GM19397 (cell line): ENCODE data around the gene FAM43B.
"Not testable (repeated sequence)": the region's sequence is repeated elsewhere in the genome, so short reads cannot be mapped to it uniquely, and the experiment has no call there.

Experiments used
- ATAC-seq: cut with Tn5 transposase; IDR thresholded peaks from one replicate; pipeline ENCODE4 v1.9.1; 2021; ENCODE audit warnings: mild to moderate bottlenecking, moderate library complexity; ENCODE audit not compliant: unreplicated experiment

Gene FAM43B, protein sequence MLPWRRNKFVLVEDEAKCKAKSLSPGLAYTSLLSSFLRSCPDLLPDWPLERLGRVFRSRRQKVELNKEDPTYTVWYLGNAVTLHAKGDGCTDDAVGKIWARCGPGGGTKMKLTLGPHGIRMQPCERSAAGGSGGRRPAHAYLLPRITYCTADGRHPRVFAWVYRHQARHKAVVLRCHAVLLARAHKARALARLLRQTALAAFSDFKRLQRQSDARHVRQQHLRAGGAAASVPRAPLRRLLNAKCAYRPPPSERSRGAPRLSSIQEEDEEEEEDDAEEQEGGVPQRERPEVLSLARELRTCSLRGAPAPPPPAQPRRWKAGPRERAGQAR

DNA sequence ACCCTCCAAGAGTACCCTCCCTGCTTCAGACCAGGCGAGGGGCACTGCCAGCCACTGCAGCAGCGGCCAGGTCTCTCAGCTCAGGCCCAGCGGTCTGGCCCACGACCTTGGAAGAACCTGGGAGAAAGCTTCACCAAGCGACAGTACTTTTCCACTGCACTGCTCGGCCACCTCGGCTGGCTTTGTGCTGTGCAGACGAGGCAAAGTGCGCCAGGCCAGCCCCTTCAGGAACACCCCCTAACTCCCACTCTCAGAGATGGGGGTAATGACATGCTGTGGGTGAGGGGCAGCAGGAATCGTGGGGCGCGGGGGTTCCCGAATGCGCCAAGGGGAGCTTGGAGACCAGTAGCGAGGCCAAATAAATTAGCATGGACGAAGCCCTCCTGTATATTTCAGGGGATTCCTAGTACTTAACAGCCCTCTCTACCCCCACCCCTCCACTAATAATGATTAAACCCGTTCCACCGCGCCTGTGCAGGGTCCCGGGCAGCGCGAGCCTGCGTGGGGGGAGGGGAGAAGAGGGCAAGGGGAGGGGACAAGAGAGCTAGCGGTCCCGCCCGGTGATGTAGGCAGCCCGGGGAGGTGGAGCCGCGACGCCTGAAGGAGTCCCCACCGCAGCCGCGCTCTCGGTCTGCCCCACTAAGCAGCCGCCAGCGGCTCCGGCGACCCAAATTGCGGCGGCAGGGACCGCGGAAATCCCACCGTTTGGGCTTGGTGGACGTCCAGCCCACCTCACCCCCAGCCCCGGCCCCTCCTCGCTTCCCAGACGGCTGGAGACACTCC is at the start of gene FAM43B:
Gene FAM43B, plus strand, starts transcription at position 629 of the 783 bp plus-strand sequence. CDS start 401 bp downstream, outside the sequence.
- ATAC-seq = no peak

DNA sequence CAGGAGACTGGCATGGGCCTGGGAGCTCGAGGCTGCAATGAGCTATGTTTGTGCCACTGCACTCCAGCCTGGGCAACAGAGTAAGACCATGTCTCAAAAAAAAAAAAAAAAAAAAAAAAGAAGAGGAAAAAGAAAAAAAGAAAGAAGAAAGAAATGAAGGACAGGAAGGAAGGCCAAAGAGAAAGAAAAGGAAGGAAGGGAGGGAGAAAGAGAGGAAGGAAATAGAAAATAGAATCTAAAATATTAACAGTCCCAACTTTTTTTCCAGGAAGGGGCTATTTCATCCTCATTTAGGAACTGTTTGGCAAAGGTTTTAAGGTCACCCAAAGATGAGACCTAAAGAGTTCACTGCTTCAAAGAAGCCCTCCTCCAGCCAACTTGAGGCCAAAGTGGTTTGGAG is 46.9 kb upstream of the FAM43B start:
- no peak for ATAC-seq

DNA sequence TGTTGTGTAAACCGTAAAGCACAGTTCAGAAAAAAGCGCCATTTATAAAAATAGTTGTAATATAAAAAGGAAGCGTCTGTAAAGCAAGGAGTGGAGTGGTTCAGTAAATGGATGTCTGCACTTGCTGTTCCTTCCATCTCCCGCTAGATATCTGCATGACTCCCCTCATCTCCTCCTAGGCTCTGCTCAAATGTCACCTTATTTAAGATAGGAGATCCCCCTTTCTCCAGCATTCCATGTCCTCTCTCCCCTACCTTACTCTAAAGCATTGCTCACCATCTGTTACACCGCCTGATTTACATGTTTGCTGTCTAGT is 45.2 kb upstream of the FAM43B start:
- ATAC-seq = no peak

DNA sequence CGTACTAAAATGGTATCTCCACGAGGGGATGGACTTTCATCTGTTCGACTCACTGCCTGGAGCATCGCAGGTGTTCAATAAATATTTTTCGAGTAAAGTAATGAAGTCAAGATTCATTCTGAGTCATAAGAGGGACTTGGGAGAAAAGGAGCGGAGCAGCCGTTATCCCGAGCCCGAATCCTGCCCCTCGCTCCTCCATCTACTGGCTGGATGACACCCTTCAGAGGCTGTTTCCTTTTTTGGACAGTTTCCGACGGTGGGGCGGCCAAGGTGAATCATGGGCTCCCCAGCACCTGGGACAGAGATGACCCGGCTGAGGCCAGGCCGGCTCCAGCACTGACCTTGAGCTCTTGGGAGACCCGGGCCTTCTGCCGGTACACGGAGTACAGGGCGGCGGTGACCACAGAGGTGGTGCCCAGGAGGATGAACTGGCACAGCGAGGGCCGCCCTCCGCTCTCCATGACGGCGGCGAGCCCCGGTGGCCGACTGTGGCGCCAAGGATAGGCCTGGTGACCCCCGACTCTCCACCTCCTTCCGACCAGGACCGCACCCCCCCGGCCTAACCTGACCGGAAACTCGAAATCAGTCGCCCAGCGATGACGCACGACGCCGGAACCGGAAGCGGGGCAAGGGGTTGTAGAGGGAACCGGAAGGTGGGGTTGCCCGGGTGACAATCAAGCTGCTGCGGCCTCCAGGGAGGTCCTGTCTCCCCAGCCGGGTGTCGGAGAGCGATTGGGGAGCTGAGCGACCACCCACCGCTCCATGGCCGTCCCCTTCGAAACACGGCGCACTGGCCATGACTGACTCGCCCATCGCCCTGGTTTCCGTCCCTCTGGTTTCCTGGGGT is 44.6 kb upstream of the FAM43B start, which contains the start of gene MUL1:
Gene MUL1, minus strand, starts transcription at position 588 of the 847 bp plus-strand sequence. Its CDS starts 127 bp downstream, at position 461.
- peak; percentile 91 for ATAC-seq

DNA sequence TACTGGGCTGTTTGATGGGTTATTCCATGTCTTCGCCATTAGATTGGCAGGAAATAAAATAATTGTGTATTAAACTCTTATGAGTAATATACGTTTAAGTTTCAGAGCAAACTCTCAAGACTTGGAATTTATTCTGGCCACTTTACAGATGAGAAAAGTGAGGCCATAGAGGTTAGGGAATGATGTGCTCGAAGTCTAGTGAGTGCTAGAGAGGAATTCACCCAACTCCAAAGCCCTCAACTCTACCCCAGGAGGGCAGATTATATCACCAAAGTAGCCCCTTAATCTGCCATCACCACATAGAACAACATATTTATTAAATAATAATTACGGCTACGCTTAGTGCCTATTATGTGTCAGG is 44.0 kb upstream of the FAM43B start:
- no peak for ATAC-seq

DNA sequence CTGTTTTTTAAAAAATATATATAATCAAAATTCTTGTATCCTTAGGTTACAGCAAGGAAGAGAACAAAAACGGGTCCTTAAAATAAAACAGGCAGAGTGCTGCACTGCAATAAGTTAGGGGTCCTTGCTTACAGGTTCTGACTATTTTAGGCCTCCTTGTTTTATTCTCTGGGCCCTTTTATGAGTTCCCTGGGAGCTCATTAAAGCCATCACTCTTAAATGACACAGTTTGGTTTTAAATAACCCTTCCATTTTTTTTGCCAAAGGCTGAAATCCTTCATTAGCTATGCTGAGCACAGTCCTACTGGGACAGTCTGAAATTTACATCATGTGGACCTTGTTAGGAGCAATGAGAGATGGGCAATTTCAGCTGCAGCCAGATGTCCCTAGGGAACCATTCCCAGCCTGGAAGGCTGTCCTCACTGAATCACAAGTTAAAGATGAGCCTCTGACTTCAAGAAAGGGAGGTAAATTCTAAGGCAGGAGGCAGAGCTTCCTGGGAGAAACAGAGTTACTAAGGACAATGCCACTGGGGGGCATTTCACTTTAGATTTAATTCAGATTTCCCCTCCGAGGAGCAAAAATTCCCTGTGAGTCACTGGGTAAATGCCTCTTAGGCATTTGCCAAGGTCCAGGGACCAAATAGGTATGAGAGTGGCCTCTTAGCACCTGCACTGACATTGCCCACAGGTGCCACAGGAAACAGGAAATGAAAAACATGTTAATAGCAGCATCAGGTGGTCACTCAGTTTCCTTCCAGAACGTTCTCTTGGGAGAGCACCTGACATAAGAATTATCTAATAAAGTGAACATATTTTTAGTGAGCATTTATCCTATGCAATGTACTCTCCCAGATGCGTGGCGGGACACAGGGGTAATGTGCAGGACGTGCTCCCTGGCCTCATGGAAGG is 40.6 kb upstream of the FAM43B start:
- no peak for ATAC-seq

DNA sequence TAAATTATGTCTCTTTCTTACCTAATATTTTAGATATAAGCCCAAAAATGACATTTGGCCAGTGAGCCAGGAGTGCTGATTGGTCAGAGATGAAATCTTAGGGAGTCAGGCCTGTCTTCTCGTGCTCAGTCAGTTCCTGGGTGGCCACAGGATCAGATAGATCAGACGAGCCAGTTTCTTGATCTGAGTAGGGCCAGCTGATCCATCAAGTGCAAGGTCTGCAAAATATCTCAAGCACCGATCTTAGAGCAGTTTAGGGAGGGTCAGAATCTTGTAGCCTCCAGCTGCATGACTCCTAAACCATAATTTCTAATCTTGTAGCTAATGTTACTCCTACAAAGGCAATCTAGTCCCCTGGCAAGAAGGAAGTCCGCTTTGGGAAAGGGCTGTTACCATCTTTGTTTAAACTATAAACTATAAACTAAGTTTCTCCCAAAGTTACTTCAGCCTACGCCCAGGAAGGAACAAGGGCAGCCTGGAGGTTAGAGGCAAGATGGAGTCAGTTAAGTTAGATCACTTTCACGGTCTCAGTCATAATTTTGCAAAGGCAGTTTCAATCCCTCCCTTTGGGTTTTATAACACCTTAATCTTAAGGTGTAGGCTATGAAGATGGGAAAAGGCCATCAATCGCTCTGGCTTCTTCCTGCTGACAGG is 32.6 kb upstream of the FAM43B start:
- not testable (repeated sequence) for ATAC-seq

DNA sequence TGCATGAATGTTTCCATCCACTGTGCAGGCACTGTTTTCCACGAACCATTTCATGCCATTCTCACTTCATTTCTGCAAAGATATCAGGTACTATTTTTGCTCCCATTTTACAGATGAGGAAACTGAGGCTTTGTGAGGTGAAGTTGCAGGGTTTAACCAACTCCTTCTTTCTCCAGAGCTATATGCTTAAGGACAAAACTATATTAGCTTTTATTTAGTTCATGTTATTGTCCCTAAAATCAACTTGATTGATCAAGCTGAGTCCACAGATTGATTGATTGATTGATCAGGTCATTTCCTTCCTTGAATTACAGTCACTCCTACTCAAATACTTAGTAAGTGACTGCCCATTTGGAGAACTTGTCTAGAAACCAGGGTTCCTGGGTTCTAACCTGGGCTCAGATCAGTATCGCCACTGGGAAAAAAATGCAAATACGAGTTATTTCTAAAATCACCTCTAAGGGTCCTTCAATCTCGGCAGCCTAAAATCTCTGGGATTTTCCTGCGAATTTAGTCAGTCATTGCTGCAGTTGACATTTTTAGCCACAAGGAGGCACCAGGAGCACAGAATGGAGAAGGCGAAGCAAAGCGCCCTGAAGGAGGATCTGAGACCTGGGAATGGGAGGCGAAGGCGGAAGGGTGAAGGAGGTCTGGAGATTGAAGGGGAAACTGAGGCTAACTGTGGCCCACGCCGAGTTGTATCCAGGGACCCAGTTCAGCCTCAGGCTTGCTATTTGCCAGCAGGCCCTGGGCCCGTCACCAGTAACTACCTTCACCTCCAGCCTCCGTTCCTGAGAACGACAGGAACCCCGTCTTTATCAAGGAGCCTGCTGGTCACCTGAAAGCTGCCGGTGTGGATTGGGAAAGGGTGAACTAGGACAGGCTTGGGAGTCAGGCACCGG is 30.2 kb upstream of the FAM43B start:
- no peak for ATAC-seq

DNA sequence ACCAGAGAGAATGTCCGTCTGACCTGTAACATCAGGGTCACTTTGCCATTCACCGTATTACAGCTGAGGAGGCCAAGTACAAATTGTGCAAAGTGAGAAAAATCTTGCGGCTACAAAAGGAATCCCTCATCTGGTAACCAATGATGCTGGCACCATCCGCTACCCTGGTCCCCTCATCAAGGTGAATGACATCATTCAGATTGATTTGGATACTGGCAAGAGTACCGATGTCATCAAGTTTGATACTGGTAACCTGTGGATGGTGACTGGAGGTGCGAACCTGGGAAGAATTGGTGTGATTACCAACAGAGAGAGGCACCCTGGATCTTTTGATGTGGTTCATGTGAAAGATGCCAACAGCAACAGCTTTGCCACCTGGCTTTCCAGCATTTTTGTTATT is 26.1 kb upstream of the FAM43B start:
- ATAC-seq = no peak

DNA sequence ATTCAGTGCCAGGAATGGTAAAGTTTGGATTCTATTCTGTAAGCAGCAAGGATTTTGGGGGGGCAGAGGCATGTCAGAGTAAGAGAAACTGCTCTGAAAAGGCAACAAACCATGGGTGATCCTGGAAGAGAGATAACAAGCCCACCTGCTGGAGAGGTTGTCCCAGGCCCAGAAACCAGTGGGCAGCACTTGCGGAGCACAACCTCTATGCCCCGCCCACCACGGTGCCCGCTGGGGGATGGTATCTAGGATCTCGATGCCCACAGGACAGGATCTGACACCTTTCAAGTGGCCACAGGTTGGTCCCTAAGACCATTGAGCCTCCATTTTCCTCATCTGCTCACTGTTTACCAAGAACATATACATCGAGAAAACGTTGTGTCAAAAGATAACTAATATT is 24.2 kb upstream of the FAM43B start:
- ATAC-seq = no peak

DNA sequence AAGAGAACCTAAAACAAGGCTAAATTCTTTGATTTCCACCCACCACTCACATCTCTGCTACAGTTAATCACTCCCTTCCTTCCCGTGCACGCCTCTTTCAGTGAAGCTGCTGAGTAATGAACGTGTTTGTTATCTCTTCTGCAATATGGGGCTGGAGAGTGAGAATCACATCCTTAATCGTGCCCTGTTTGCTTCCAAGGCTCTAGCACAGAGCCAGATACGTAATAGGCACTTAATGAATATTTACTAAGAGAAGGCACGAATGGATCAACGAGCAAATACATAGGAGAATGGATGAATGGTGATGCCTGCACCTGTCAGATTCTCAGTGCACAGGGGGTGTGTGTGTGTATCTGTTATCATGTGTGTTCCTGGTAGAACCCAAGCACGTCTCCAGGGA is 22.1 kb upstream of the FAM43B start:
- no peak for ATAC-seq

DNA sequence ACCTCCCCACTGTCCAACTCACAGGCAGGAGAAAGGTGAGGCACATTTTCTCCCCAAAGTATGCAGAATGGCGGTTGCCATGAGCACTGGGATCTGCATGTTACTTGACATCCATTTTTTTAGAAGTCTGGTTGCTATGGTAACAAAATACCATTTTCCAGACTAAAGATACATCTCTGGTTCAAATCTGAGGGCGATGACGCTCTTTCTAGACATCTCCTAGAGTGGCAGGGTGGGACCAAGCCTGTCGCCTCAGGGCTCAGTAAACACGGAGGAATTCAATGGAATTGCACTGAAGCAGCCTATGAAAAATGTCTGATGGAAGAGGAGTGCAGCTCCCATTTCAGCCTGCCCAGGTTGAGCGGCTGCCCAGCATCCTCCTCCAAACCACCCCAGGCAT is 21.5 kb upstream of the FAM43B start:
- ATAC-seq = no peak

DNA sequence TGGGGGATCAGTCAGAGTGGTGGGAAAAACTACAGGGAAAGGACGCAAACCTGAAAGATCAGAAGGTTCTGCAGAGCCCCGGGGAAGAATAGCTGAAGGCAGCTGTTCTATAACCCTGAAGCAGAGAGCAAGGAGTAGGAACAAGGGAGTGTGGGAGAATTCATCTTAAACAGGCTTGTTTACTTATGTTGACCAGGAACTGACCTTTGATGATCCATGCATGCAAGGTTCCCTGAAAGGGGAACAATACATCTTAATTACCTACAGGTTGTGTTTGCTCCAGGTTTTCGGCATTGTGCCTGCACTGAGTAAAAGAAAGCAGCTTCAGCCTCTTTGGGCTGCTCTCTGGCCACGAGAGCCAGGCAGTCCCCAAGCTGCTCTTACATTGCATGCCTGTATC is 18.7 kb upstream of the FAM43B start:
- ATAC-seq = no peak

DNA sequence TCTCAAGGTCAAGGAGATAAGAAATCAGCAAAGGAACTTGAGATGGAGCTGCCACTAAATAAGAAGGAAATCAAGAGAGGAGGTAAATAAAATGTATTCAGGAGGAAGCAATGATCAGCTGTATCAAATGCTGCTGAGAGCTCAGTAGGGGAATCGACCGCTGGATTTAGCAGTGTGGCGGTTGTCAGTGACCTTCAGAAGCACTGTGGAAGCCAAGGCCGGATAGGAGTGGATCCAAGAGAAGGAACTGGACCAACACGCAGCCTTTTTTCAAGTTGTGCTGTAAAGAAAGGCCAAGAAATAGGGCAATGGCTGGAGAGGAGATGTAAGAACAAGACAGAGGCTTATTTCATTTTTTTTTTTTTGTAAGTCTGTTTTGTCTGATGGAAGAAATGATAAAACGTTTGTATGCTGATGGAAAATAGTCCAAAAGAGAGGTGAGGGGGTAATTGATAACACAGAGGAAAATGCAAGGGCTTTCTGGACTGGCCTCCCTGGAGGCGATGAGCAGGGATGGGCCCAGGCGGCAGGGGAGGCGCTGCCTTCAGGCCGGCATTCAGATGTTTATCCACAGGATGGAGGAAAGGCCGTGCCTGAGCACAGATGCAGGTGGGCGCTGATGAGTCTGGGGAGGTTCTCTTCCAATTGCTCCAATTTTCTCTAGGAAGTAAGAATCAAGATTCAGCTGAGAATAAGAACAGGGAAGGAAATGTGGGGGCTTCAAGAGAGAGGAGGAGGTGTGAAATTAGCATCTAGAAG is 17.5 kb upstream of the FAM43B start:
- ATAC-seq = no peak

DNA sequence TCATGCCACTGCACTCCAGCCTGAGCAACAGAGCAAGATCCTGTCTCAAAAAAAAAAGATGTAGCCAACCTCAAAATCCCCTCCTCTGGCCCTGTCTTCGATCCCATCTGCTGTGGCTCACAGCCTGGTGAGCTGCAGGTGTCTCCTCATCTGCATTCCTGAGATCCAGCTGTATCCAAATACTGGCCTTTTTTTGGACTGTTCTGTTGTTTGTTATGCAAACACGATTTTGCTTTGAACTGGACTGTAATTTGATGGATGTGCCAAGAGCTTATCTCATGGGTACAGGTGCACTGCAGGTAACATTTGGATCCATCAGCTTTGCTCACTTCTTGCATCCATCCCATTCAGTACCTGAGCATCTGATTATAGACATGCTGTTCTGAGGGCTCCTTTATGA is 14.1 kb upstream of the FAM43B start:
- ATAC-seq = no peak

DNA sequence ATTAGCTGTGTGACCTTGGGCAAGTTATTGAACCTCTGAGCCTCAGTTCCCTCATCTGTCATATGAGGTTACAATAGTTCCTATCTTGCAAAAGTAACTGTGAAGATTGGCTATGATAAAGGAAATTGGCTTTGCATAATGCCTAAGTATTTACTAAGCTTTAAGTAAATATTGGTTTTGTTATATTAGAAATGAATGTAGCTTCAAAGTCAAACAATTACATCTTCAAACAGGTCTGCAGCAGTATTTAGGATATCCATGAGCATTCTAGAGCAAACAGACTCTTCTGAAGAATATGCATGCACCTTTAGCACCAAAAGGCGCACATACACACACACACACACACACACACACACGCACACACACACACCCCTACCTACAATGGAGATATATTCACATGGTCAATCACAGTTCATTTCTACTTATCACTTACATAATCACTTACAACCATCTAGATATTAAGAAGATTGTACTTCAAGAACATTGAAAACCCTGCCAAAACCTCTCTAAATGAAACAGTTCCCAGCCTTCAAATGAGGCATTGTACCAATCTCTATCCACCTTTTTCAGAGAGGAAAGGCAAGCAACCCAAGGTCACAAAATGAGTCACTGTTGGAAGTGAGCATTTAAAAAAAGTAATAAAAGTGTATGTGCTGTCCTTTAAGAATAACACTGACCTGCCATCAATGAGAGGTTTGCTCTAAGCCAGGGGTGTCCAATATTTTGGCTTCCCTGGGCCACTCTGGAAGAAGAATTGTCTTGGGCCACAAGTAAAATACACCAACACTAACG is 13.4 kb upstream of the FAM43B start:
- no peak for ATAC-seq

DNA sequence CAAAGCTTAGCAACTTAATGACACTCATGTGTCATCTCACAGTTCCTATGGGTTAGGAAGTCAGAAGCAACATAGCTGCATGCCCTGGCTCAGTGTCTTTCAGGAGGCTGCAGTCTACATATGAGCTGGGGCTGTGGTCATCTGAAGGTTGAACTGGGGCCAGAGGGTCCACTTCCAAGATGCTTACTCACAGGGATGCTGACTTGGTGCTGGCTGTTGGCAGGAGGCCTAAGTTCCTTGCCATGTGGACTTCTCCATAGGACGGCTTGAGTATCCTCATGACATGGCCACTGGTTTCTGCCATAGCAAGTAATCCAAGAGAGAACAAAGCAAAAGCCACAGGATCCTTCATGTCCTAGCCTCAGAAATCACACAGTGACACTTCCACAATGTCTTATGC is 12.1 kb upstream of the FAM43B start:
- ATAC-seq = no peak

DNA sequence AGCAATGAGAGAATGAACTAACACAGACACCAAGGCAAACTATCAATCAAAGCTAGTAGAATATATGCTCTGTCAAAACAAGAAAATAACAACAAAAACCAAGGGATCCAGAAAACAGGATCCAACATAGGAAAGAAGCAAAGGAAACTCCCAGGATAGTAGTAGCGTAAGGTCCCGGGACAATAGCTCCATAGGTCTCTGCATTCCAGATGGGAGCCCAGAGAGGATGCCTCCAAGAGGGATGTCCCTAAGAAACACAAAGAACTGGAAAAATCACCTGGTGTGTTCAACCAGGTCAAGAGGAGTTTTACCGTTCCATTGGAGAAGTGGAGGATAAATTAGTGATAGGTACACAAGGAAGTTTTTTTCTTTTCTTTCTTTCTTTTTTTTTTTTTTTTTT is 5.7 kb upstream of the FAM43B start:
- ATAC-seq = no peak
